Measurements from ENCODE around the gene EIF4B. TPM values are rescaled to one million over a fixed set of nuclear protein-coding genes. Genes with fewer than 3 reads are reported as not detected.
A peak's percentile ranks its signal among the peaks of the same experiment; 100 is the strongest.

EIF4B gene
- total and polyA plus RNA-seq, 2 of the 13 experiments (the other 11 are each of a cell fraction or from before 2014, with no cell fraction given), result 416 to 548 TPM

DNA sequence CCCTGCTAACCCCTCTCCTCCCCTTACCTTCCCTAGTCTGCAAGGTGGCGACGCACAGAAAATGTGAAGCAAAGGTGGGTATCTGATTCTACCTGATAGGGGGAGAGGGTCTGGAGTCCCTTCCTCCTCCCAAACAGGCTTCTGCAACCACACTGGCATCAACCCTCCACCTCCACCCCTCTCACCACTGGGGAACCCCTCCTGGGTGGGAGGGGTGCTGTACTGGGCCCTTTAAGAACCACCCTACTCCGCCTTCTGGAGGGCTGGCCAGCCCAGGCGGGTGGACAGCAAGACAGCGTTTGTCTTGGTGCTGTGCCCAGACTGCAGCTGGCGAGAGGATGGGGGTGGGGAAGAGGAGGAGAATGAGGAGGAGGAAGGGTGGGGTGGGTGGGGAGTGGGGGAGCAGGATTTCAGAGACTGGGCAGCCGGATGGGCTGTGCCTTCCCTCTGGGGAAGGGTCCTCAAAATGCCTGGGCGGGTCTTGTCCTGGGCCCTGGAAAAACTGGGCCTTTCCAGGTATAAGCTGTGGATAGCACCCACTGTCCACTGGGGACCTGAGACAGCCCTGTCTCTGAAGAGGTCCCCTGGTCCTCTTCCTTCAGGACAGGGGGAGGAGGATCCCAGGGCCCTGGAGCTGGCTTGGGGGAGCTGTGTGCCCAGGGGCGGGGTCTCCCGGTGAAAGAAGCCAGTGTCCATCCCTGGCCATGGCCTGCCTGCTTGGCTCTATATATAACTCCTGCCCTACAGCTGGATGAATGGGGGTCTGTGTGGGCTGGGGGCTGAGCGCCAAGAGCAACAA is 46.4 kb downstream of the EIF4B start (continued):
- TF ChIP-seq, protein P1, sequence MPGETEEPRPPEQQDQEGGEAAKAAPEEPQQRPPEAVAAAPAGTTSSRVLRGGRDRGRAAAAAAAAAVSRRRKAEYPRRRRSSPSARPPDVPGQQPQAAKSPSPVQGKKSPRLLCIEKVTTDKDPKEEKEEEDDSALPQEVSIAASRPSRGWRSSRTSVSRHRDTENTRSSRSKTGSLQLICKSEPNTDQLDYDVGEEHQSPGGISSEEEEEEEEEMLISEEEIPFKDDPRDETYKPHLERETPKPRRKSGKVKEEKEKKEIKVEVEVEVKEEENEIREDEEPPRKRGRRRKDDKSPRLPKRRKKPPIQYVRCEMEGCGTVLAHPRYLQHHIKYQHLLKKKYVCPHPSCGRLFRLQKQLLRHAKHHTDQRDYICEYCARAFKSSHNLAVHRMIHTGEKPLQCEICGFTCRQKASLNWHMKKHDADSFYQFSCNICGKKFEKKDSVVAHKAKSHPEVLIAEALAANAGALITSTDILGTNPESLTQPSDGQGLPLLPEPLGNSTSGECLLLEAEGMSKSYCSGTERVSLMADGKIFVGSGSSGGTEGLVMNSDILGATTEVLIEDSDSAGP (CRISPR knock-in tag; IDR thresholded peaks at IDR 0.05; ENCODE audit: borderline replicate concordance), result peak; percentile 93
- TF ChIP-seq HNRNPL (IDR thresholded peaks at IDR 0.05; ENCODE audit: low read depth, low read length) (0 out of 2 replicates have a peak, but pooled peaks have one; percentile 33), EP300 (IDR thresholded peaks at IDR 0.05; ENCODE audit: low read depth in 2 of 2, low read length in 2 of 2) (0 out of 4 replicates have a peak, but pooled peaks of 1 of the 2 experiments have one; percentile 10), EP300 (CRISPR knock-in tag; IDR thresholded peaks at IDR 0.05; ENCODE audit: borderline replicate concordance) (no peak), KDM5A (IDR thresholded peaks at IDR 0.05; ENCODE audit: borderline replicate concordance, low read length) (no peak), PAX8 (CRISPR knock-in tag; IDR thresholded peaks at IDR 0.05; ENCODE audit: borderline replicate concordance) (no peak)
- TF ChIP-seq, protein P2, sequence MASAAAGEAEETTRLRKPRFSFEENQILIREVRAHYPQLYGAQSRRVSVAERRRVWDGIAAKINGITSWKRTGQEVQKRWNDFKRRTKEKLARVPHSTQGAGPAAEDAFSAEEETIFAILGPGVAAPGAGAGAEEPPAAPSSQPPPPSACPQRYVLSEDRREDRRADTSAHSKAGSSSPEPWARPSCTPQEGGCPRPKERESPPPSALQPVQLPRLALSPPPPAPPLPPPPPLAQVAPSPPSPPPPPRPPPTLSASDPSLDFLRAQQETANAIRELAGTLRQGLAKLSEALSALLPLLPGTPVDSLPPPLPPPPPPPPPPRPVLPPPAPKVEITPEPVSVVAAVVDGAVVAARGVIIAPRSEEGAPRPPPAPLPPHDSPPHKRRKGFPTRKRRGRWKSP (CRISPR knock-in tag; IDR thresholded peaks at IDR 0.05), result 0 out of 2 replicates have a peak, but pooled peaks have one; percentile 24
- TF ChIP-seq, protein P3, sequence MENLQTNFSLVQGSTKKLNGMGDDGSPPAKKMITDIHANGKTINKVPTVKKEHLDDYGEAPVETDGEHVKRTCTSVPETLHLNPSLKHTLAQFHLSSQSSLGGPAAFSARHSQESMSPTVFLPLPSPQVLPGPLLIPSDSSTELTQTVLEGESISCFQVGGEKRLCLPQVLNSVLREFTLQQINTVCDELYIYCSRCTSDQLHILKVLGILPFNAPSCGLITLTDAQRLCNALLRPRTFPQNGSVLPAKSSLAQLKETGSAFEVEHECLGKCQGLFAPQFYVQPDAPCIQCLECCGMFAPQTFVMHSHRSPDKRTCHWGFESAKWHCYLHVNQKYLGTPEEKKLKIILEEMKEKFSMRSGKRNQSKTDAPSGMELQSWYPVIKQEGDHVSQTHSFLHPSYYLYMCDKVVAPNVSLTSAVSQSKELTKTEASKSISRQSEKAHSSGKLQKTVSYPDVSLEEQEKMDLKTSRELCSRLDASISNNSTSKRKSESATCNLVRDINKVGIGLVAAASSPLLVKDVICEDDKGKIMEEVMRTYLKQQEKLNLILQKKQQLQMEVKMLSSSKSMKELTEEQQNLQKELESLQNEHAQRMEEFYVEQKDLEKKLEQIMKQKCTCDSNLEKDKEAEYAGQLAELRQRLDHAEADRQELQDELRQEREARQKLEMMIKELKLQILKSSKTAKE (CRISPR knock-in tag; IDR thresholded peaks at IDR 0.05; ENCODE audit: borderline replicate concordance), result no peak
- TF ChIP-seq, protein P4, sequence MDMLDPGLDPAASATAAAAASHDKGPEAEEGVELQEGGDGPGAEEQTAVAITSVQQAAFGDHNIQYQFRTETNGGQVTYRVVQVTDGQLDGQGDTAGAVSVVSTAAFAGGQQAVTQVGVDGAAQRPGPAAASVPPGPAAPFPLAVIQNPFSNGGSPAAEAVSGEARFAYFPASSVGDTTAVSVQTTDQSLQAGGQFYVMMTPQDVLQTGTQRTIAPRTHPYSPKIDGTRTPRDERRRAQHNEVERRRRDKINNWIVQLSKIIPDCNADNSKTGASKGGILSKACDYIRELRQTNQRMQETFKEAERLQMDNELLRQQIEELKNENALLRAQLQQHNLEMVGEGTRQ (IDR thresholded peaks at IDR 0.05; ENCODE audit: low read depth, low read length), result no peak
- TF ChIP-seq, protein P4 (CRISPR knock-in tag; IDR thresholded peaks at IDR 0.05; ENCODE audit: borderline replicate concordance), result 0 out of 2 replicates have a peak, but pooled peaks have one; percentile 2
